Measurements from ENCODE around the gene ALCAM.
"Not testable (repeated sequence)": the region's sequence is repeated elsewhere in the genome, so short reads cannot be mapped to it uniquely, and the experiment has no call there.

Gene ALCAM

GRCh38 chr3:105402287-105402801, 35.6 kb downstream of the ALCAM start:
- Histone ChIP-seq H3K4me2 (ENCODE audit: low read length) (no peak overlapping the region), H3K9ac (ENCODE audit: low read length) (no peak overlapping the region), H3K14ac (ENCODE audit: low read length) (no peak overlapping the region), H2BK5ac (ENCODE audit: low read depth, low read length, poor library complexity) (no peak overlapping the region), H4K91ac (ENCODE audit: low read depth, low read length) (no peak overlapping the region), H3K36me3 (ENCODE audit: control insufficient read depth in 1 of 2, insufficient read depth in 2 of 2, low read length in 2 of 2) (peaks cover 2 to 4% of the 10 kb centered on the region in 2 experiments), H4K12ac (ENCODE audit: low read depth, low read length) (no peak overlapping the region), H3K79me2 (ENCODE audit: control insufficient read depth, insufficient read depth, low read length, poor library complexity) (no peaks in the 10 kb centered on the region), H3K4me1 (ENCODE audit: control insufficient read depth in 1 of 2, insufficient read depth in 2 of 2, low read length in 2 of 2) (no peaks in the 10 kb centered on the region), H2AFZ (ENCODE audit: insufficient read depth, low read length, poor library complexity) (no peak overlapping the region), H3K4me3 (ENCODE audit: low read depth, low read length) (no peak overlapping the region), H3K4ac (ENCODE audit: low read depth, low read length) (no peak overlapping the region), H4K8ac (ENCODE audit: low read depth, low read length) (no peak overlapping the region), H3K23ac (ENCODE audit: low read length) (no peak overlapping the region), H3K18ac (ENCODE audit: low read length) (no peak overlapping the region), H3K27me3 (ENCODE audit: insufficient read depth, low read length) (no peaks in the 10 kb centered on the region), H2BK12ac (ENCODE audit: low read length) (no peak overlapping the region), H3K79me1 (ENCODE audit: low read length) (no peaks in the 10 kb centered on the region), H2BK120ac (ENCODE audit: insufficient read depth, low read length, poor library complexity) (no peak overlapping the region), H3K27ac (ENCODE audit: low read depth, low read length) (no peak overlapping the region), H2AK5ac (ENCODE audit: low read length) (no peak overlapping the region), H3K9me3 (ENCODE audit: insufficient read depth, low read depth, low read length) (no peaks in the 10 kb centered on the region)
- no CpG with 5 or more reads among the region's 6 CpGs for WGBS (ENCODE audit: extremely low coverage, insufficient coverage, insufficient read length)
- no peak for DNase-seq

- not testable (repeated sequence) for H3K4me2 ChIP-seq (ENCODE audit: low read length); H3K79me2 ChIP-seq (ENCODE audit: control insufficient read depth, insufficient read depth, low read length, poor library complexity); DNase-seq; H3K18ac ChIP-seq (ENCODE audit: low read length); H3K14ac ChIP-seq (ENCODE audit: low read length); H3K4me3 ChIP-seq (ENCODE audit: low read depth, low read length); H3K4ac ChIP-seq (ENCODE audit: low read depth, low read length); H3K4me1 ChIP-seq (ENCODE audit: control insufficient read depth in 1 of 2, insufficient read depth in 2 of 2, low read length in 2 of 2); H3K9me3 ChIP-seq (ENCODE audit: insufficient read depth, low read depth, low read length); H3K23ac ChIP-seq (ENCODE audit: low read length); H4K12ac ChIP-seq (ENCODE audit: low read depth, low read length); H2BK5ac ChIP-seq (ENCODE audit: low read depth, low read length, poor library complexity); H3K9ac ChIP-seq (ENCODE audit: low read length); H3K27me3 ChIP-seq (ENCODE audit: insufficient read depth, low read length); H4K8ac ChIP-seq (ENCODE audit: low read depth, low read length); H3K79me1 ChIP-seq (ENCODE audit: low read length); H2BK120ac ChIP-seq (ENCODE audit: insufficient read depth, low read length, poor library complexity); H2AK5ac ChIP-seq (ENCODE audit: low read length); H4K91ac ChIP-seq (ENCODE audit: low read depth, low read length); H2BK12ac ChIP-seq (ENCODE audit: low read length); H3K27ac ChIP-seq (ENCODE audit: low read depth, low read length); H3K36me3 ChIP-seq (ENCODE audit: control insufficient read depth in 1 of 2, insufficient read depth in 2 of 2, low read length in 2 of 2); H2AFZ ChIP-seq (ENCODE audit: insufficient read depth, low read length, poor library complexity)
- WGBS (ENCODE audit: extremely low coverage, insufficient coverage, insufficient read length), result no CpG with 5 or more reads among the region's 9 CpGs
Observed at GRCh38 chr3:105403034-105403433, 36.3 kb downstream of the ALCAM start.

GRCh38 chr3:105406268-105406667, 39.6 kb downstream of the ALCAM start:
- no peak overlapping the region for H4K12ac ChIP-seq (ENCODE audit: low read depth, low read length)
- H3K4ac ChIP-seq (ENCODE audit: low read depth, low read length), result no peak overlapping the region
- no peak overlapping the region for H4K91ac ChIP-seq (ENCODE audit: low read depth, low read length)
- no peak overlapping the region for H4K8ac ChIP-seq (ENCODE audit: low read depth, low read length)
- no peaks in the 10 kb centered on the region for H3K4me1 ChIP-seq (ENCODE audit: control insufficient read depth in 1 of 2, insufficient read depth in 2 of 2, low read length in 2 of 2)
- no peaks in the 10 kb centered on the region for H3K27me3 ChIP-seq (ENCODE audit: insufficient read depth, low read length)
- no peak overlapping the region for H3K4me2 ChIP-seq (ENCODE audit: low read length)
- H2BK5ac ChIP-seq (ENCODE audit: low read depth, low read length, poor library complexity), result no peak overlapping the region
- H2AK5ac ChIP-seq (ENCODE audit: low read length), result no peak overlapping the region
- H3K4me3 ChIP-seq (ENCODE audit: low read depth, low read length), result no peak overlapping the region
- no peaks in the 10 kb centered on the region for H3K79me1 ChIP-seq (ENCODE audit: low read length)
- no peak overlapping the region for H2BK12ac ChIP-seq (ENCODE audit: low read length)
- WGBS (ENCODE audit: extremely low coverage, insufficient coverage, insufficient read length), result no CpG with 5 or more reads among the region's 2 CpGs
- H3K9ac ChIP-seq (ENCODE audit: low read length), result no peak overlapping the region
- no peak overlapping the region for H3K27ac ChIP-seq (ENCODE audit: low read depth, low read length)
- H3K9me3 ChIP-seq (ENCODE audit: insufficient read depth, low read depth, low read length), result no peaks in the 10 kb centered on the region
- no peak overlapping the region for H3K18ac ChIP-seq (ENCODE audit: low read length)
- no peaks in the 10 kb centered on the region for H3K79me2 ChIP-seq (ENCODE audit: control insufficient read depth, insufficient read depth, low read length, poor library complexity)
- H3K23ac ChIP-seq (ENCODE audit: low read length), result no peak overlapping the region
- H2BK120ac ChIP-seq (ENCODE audit: insufficient read depth, low read length, poor library complexity), result no peak overlapping the region
- no peak overlapping the region for H3K14ac ChIP-seq (ENCODE audit: low read length)
- DNase-seq, result no peak
- no peak overlapping the region for H2AFZ ChIP-seq (ENCODE audit: insufficient read depth, low read length, poor library complexity)
- peaks cover 2 to 4% of the 10 kb centered on the region in 2 experiments for H3K36me3 ChIP-seq (ENCODE audit: control insufficient read depth in 1 of 2, insufficient read depth in 2 of 2, low read length in 2 of 2)

- Histone ChIP-seq H2BK120ac (ENCODE audit: insufficient read depth, low read length, poor library complexity) (no peak overlapping the region), H3K4me1 (ENCODE audit: control insufficient read depth in 1 of 2, insufficient read depth in 2 of 2, low read length in 2 of 2) (no peaks in the 10 kb centered on the region), H3K4me2 (ENCODE audit: low read length) (no peak overlapping the region), H3K36me3 (ENCODE audit: control insufficient read depth in 1 of 2, insufficient read depth in 2 of 2, low read length in 2 of 2) (no peaks in the 10 kb centered on the region), H3K9me3 (ENCODE audit: insufficient read depth, low read depth, low read length) (no peaks in the 10 kb centered on the region), H3K79me2 (ENCODE audit: control insufficient read depth, insufficient read depth, low read length, poor library complexity) (no peaks in the 10 kb centered on the region), H2AK5ac (ENCODE audit: low read length) (no peak overlapping the region), H2AFZ (ENCODE audit: insufficient read depth, low read length, poor library complexity) (no peak overlapping the region), H2BK5ac (ENCODE audit: low read depth, low read length, poor library complexity) (no peak overlapping the region), H3K79me1 (ENCODE audit: low read length) (no peaks in the 10 kb centered on the region), H4K91ac (ENCODE audit: low read depth, low read length) (no peak overlapping the region), H3K4me3 (ENCODE audit: low read depth, low read length) (no peak overlapping the region), H3K14ac (ENCODE audit: low read length) (no peak overlapping the region), H3K18ac (ENCODE audit: low read length) (no peak overlapping the region), H3K27ac (ENCODE audit: low read depth, low read length) (no peak overlapping the region), H4K8ac (ENCODE audit: low read depth, low read length) (no peak overlapping the region), H3K23ac (ENCODE audit: low read length) (no peak overlapping the region), H3K27me3 (ENCODE audit: insufficient read depth, low read length) (no peaks in the 10 kb centered on the region), H2BK12ac (ENCODE audit: low read length) (no peak overlapping the region), H4K12ac (ENCODE audit: low read depth, low read length) (no peak overlapping the region), H3K4ac (ENCODE audit: low read depth, low read length) (no peak overlapping the region), H3K9ac (ENCODE audit: low read length) (no peak overlapping the region)
- no peak for DNase-seq
- no CpG with 5 or more reads among the region's 2 CpGs for WGBS (ENCODE audit: extremely low coverage, insufficient coverage, insufficient read length)
Observed at GRCh38 chr3:105409364-105409763, 42.7 kb downstream of the ALCAM start.

Measured in trophoblast cell (in vitro differentiated cells and primary cell).